ENCODE results near the gene CNEP1R1.

The CNEP1R1 gene

DNA sequence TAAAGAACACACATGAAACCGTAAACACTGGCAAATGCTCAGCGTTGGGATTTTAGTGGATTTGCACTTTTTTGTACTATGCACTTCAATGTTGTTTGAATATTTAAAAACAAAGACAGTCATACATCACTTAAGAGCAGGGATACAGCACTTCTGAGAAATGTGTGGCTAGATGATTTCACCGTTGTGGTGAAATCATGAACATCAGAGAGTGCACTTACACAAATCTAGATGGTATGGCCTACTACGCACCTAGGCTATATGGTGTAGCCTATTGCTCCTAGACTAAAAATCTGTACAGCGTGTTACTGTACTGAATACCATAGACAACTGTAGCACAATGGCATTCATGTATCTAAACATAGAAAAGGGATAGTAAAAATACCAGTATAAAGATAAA is 37.6 kb upstream of the CNEP1R1 start:
- Mint-ChIP-seq H3K27me3 (ENCODE audit: low read depth) (peaks cover 5% of the 10 kb centered on the region), H3K9me3 (no peaks in the 10 kb centered on the region)
- TF ChIP-seq, protein P1, sequence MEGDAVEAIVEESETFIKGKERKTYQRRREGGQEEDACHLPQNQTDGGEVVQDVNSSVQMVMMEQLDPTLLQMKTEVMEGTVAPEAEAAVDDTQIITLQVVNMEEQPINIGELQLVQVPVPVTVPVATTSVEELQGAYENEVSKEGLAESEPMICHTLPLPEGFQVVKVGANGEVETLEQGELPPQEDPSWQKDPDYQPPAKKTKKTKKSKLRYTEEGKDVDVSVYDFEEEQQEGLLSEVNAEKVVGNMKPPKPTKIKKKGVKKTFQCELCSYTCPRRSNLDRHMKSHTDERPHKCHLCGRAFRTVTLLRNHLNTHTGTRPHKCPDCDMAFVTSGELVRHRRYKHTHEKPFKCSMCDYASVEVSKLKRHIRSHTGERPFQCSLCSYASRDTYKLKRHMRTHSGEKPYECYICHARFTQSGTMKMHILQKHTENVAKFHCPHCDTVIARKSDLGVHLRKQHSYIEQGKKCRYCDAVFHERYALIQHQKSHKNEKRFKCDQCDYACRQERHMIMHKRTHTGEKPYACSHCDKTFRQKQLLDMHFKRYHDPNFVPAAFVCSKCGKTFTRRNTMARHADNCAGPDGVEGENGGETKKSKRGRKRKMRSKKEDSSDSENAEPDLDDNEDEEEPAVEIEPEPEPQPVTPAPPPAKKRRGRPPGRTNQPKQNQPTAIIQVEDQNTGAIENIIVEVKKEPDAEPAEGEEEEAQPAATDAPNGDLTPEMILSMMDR (IDR thresholded peaks at IDR 0.05; ENCODE audit: unreplicated experiment in 3 of 3) = no peak

DNA sequence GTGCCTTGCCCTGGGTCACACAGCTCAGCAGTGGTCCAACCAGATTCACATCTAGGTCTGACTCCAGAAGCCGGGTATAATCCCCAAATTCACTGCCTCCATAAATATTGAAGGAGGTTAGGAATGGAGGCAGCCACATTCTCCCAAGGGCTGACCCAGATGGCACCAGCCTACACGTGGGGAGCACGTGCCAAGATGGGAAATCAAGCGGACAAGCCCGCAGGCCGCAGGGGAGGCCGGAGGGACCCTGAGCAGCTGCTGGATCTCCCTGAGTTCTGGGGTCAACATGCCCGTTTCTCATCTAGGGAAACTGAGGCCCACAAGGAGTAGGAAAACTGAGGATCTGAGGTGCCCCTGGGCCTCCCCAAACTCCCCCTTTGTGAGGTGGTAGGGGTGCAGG is 32.2 kb upstream of the CNEP1R1 start:
- no peak overlapping the region for H3K27ac Mint-ChIP-seq
- peaks cover 14% of the 10 kb centered on the region for H3K27me3 Mint-ChIP-seq (ENCODE audit: low read depth)
- no peaks in the 10 kb centered on the region for H3K36me3 Mint-ChIP-seq (ENCODE audit: low read depth)
- TF ChIP-seq, protein P1 (IDR thresholded peaks at IDR 0.05; ENCODE audit: unreplicated experiment in 3 of 3) = no peak
- H3K9me3 Mint-ChIP-seq = no peaks in the 10 kb centered on the region
- H3K4me3 Mint-ChIP-seq = no peak overlapping the region
- no peaks in the 10 kb centered on the region for H3K4me1 Mint-ChIP-seq

More for the DNA sequence above, 37.6 kb upstream of the CNEP1R1 start:
- Mint-ChIP-seq H3K36me3 (ENCODE audit: low read depth) (no peaks in the 10 kb centered on the region), H3K4me3 (no peak overlapping the region), H3K27ac (no peak overlapping the region), H3K4me1 (no peaks in the 10 kb centered on the region)

DNA sequence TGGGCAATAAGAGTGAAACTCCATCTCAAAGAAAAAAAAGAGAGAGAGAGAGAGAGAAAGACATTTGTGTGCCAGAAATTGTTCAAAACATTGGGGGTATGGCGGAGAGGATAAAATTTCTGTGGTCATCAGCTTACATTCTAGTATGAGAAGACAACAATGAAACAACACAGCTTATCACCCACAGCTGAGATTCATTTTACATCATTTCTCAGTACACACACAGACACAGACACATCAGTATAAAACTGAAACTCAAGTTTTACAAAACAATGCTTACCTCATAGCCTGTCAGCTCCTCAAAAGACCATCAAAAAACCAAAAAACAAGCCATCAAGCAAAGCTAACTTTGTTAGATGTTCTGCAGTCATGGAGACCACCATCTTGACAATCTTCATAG is 31.4 kb upstream of the CNEP1R1 start:
- H3K27ac Mint-ChIP-seq = no peak overlapping the region
- no peaks in the 10 kb centered on the region for H3K36me3 Mint-ChIP-seq (ENCODE audit: low read depth)
- H3K27me3 Mint-ChIP-seq (ENCODE audit: low read depth) = peaks cover 9% of the 10 kb centered on the region
- TF ChIP-seq, protein P1 (IDR thresholded peaks at IDR 0.05; ENCODE audit: unreplicated experiment in 3 of 3) = no peak
- H3K9me3 Mint-ChIP-seq = no peaks in the 10 kb centered on the region
- H3K4me3 Mint-ChIP-seq = no peak overlapping the region
- H3K4me1 Mint-ChIP-seq = no peaks in the 10 kb centered on the region

DNA sequence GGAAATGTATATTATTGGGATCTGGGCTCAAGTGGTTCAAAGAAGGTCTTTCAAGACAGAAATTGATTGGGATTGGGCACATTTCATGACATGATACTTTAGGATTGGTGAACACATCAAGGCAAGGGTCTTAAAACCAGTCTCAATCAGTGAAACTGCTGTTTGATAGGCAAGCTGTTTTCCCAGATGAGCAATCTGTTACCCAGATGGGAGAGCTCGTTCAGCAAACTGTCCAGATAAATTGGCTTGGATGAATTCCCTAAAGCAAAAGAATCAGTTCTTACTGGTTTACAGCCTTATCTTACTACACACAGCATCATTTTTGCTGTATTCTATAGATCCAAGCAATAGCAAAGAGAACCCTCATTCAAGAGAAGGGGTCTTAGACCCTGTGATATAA is 31.0 kb upstream of the CNEP1R1 start:
- Mint-ChIP-seq H3K4me3 (no peak overlapping the region), H3K36me3 (ENCODE audit: low read depth) (no peaks in the 10 kb centered on the region), H3K9me3 (no peaks in the 10 kb centered on the region), H3K27me3 (ENCODE audit: low read depth) (peaks cover 9% of the 10 kb centered on the region), H3K4me1 (no peaks in the 10 kb centered on the region), H3K27ac (no peak overlapping the region)
- TF ChIP-seq, protein P1 (IDR thresholded peaks at IDR 0.05; ENCODE audit: unreplicated experiment in 3 of 3) = no peak

DNA sequence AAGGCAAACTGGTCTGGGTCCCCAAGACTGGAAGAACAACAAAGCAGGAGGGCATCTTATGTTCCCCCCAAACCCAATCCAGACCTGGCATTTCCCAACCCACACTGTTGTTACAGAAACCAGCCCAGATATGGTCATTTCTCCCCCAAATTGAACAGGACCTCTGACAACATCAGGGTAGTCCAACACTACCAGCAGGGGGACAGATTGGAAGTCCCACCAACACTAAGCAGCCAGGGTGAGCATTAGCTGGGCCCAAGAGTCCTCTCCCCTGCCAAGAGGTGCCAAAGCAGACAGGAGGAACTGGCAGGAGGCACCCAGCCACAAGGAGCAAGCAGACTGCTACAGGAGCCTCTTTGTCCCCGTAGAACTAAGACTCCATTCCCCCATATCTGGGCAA is 29.3 kb upstream of the CNEP1R1 start:
- H3K36me3 Mint-ChIP-seq (ENCODE audit: low read depth) = no peaks in the 10 kb centered on the region
- no peak overlapping the region for H3K27ac Mint-ChIP-seq
- H3K4me1 Mint-ChIP-seq = no peaks in the 10 kb centered on the region
- peaks cover 9% of the 10 kb centered on the region for H3K27me3 Mint-ChIP-seq (ENCODE audit: low read depth)
- no peak overlapping the region for H3K4me3 Mint-ChIP-seq
- H3K9me3 Mint-ChIP-seq = no peaks in the 10 kb centered on the region
- TF ChIP-seq, protein P1 (IDR thresholded peaks at IDR 0.05; ENCODE audit: unreplicated experiment in 3 of 3) = no peak

DNA sequence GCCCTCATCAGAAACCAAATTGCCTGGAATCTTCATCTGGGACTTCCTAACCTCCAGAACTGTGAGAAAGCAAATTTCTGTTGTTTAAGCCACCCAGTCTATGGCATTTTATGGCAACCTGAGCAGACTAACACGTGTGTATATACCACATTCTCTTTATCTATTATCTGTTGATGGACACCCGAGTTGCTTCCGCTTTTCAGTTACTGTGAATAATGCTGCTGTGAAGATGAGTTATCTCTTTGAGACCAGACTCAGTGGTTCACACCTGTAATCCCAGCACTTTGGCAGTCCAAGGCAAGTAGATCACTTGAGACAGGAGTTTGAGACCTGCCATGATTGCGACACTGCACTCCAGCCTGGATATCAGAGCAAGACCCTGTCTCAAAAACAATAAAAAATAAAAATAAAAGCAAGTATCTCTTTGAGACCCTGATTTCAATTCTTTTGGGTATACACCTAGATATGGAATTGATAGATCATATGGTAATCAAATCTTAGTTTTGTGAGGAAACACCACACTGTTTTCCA is 27.2 kb upstream of the CNEP1R1 start:
- H3K27me3 Mint-ChIP-seq (ENCODE audit: low read depth) = peaks cover 12% of the 10 kb centered on the region
- H3K9me3 Mint-ChIP-seq = no peaks in the 10 kb centered on the region
- H3K4me3 Mint-ChIP-seq = no peak overlapping the region
- H3K27ac Mint-ChIP-seq = no peak overlapping the region
- TF ChIP-seq, protein P1 (IDR thresholded peaks at IDR 0.05; ENCODE audit: unreplicated experiment in 3 of 3) = no peak
- H3K36me3 Mint-ChIP-seq (ENCODE audit: low read depth) = no peaks in the 10 kb centered on the region
- no peaks in the 10 kb centered on the region for H3K4me1 Mint-ChIP-seq

Data from nephron (organoid).